PC-3 (cell line): ENCODE measurements around the gene MKNK1. TPM values are rescaled to one million over a fixed set of nuclear protein-coding genes. Genes with fewer than 3 reads are reported as not detected.

Experiments used
- ATAC-seq: fragments of 200-7000 bp; cut with Tn5 transposase; 2 replicates; pipeline ENCODE4 v1.9.1; 2020; ENCODE audit warnings: mild to moderate bottlenecking, moderate library complexity
- BruUV-seq: library from RNA; stranded (reverse); fragments of 400-500 nt; replicated peaks from 2 replicates; lab custom pipeline; 2021; lab: Mats Ljungman, UMichigan
- CTCF ChIA-PET: fragments of 300-600 bp; sonication (Branson Sonifier 250); formaldehyde crosslinking; loops from one replicate; lab custom pipeline; 2022; ENCODE audit warnings: antibody characterized with exemption; lab: Charles Lee
- POLR2A ChIA-PET: fragments of 300-600 bp; sonication (Branson Sonifier 250); formaldehyde crosslinking; loops from one replicate; lab custom pipeline; 2022; ENCODE audit warnings: antibody characterized with exemption; ENCODE audit not compliant: unreplicated experiment; lab: Charles Lee
- DNase-seq: peaks from one replicate; pipeline ENCODE4 v3.0.0-alpha.2; 2015
- H2AFZ ChIP-seq: fragments of 300-600 bp; sonication (generic); 2 replicates; pipeline ENCODE4 v1.6.0; 2016; ENCODE audit warnings: antibody characterized with exemption, low read length
- H3F3A ChIP-seq: fragments of 300-600 bp; sonication (generic); one replicate; pipeline ENCODE4 v1.6.0; 2017; ENCODE audit warnings: antibody characterized with exemption, low read length, control low read depth, mild to moderate bottlenecking; ENCODE audit not compliant: unreplicated experiment
- H3K27ac ChIP-seq: fragments of 300-600 bp; sonication (generic); 2 replicates; pipeline ENCODE4 v1.5.1; 2016; ENCODE audit warnings: mild to moderate bottlenecking, low read length
- H3K27me3 ChIP-seq: fragments of 300-600 bp; sonication (generic); 2 replicates; pipeline ENCODE4 v1.6.1; 2016; ENCODE audit warnings: low read length, mixed read lengths
- H3K36me3 ChIP-seq: fragments of 300-600 bp; sonication (generic); 2 replicates; pipeline ENCODE4 v1.6.1; 2016; ENCODE audit warnings: low read depth, mixed run types, low read length, mixed read lengths
- H3K4me1 ChIP-seq: fragments of 300-600 bp; sonication (generic); 2 replicates; pipeline ENCODE4 v1.5.1; 2016; ENCODE audit warnings: low read length; ENCODE audit not compliant: insufficient read depth
- H3K4me2 ChIP-seq: fragments of 300-600 bp; sonication (generic); 2 replicates; pipeline ENCODE4 v1.6.0; 2016; ENCODE audit warnings: low read length
- H3K4me3 ChIP-seq: fragments of 300-600 bp; sonication (generic); 2 replicates; pipeline ENCODE4 v1.5.1; 2016; ENCODE audit warnings: mild to moderate bottlenecking, low read length, mixed read lengths
- H3K79me2 ChIP-seq: fragments of 300-600 bp; sonication (generic); 2 replicates; pipeline ENCODE4 v1.6.1; 2017; ENCODE audit warnings: low read length, mixed read lengths
- H3K9ac ChIP-seq: fragments of 300-600 bp; sonication (generic); 2 replicates; pipeline ENCODE4 v1.6.0; 2016; ENCODE audit warnings: mild to moderate bottlenecking, low read length
- H3K9me2 ChIP-seq: fragments of 300-600 bp; sonication (generic); replicated peaks from 2 replicates; pipeline ENCODE4 v1.6.1; 2016; ENCODE audit warnings: mixed run types, low read length, mixed read lengths
- H3K9me3 ChIP-seq: fragments of 300-600 bp; sonication (generic); 2 replicates; pipeline ENCODE4 v1.6.1; 2016; ENCODE audit warnings: low read length, mixed read lengths
- H4K20me1 ChIP-seq: fragments of 300-600 bp; sonication (generic); 2 replicates; pipeline ENCODE4 v1.6.1; 2016; ENCODE audit warnings: low read length, mixed read lengths
- EZH2 ChIP-seq: fragments of 300-600 bp; sonication (generic); IDR thresholded peaks from one replicate; pipeline ENCODE4 v1.6.1; 2017; ENCODE audit warnings: antibody characterized with exemption, mild to moderate bottlenecking, low read length; ENCODE audit not compliant: unreplicated experiment
- EZH2phosphoT487 ChIP-seq: fragments of 300-600 bp; sonication (generic); IDR thresholded peaks from 2 replicates; pipeline ENCODE4 v1.6.1; 2018; ENCODE audit warnings: mild to moderate bottlenecking, antibody characterized with exemption, low read length, borderline replicate concordance
- intact Hi-C: fragments of 100-400 bp; cut with micrococcal nuclease; formaldehyde crosslinking; loops from 2 replicates; pipeline ENCODE4 v1.9.0; 2023
- total RNA-seq: library from RNA; depleted of rRNA; stranded (reverse); fragments of >200 nt; gene quantifications from 2 replicates; pipeline ENCODE4 v1.2.3, GENCODE V29; 2014
- TF ChIP-seq, protein P1 (sequence below): fragments of 300-600 bp; sonication (generic); conservative IDR thresholded peaks from 2 replicates; pipeline ENCODE4 v1.5.1; 2017; ENCODE audit warnings: antibody characterized with exemption, low read depth, mild to moderate bottlenecking, low read length

Gene MKNK1
- total RNA-seq, 1 experiment from 2014 or later: 36.8 TPM

DNA sequence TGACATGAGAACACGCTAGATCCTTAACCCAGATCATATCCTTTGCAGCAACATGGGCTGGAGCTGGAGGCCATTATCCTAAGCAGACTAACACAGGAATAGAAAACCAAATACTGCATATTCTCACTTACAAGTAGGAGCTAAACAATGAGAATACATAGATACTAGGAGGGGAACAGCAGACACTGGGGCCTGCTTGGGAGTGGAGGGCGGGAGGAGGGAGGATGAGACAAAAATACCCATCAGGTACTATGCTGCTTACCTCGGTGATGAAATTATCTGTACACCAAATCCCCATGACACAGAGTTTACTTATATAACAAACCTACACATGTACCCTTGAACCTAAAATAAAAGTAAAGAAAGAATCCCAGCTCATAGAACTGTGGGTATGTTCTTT, 13.8 kb upstream of the MKNK1 start:
- no peaks in the 10 kb centered on the region for H3F3A ChIP-seq
- H2AFZ ChIP-seq: no peak overlapping the region
- no peak overlapping the region for H3K4me3 ChIP-seq
- no peaks in the 10 kb centered on the region for H3K9me3 ChIP-seq
- ChIA-PET POLR2A (interaction anchor here (0.6 kb wide), 1 partner anchor 53 kb away, joined by 4 read pairs; no protein-coding TSS in a partner anchor), CTCF (no interaction called here)
- H3K79me2 ChIP-seq: peaks cover 18% of the 10 kb centered on the region
- H3K9ac ChIP-seq: no peak overlapping the region
- H3K36me3 ChIP-seq: no peaks in the 10 kb centered on the region
- H3K4me1 ChIP-seq: peaks cover 54% of the 10 kb centered on the region
- intact Hi-C loops: no loop called here
- no peak overlapping the region for H3K4me2 ChIP-seq
- DNase-seq (no peak), ATAC-seq (no peak)
- TF ChIP-seq EZH2 (no peak), EZH2phosphoT487 (no peak)
- TF ChIP-seq, protein P1, sequence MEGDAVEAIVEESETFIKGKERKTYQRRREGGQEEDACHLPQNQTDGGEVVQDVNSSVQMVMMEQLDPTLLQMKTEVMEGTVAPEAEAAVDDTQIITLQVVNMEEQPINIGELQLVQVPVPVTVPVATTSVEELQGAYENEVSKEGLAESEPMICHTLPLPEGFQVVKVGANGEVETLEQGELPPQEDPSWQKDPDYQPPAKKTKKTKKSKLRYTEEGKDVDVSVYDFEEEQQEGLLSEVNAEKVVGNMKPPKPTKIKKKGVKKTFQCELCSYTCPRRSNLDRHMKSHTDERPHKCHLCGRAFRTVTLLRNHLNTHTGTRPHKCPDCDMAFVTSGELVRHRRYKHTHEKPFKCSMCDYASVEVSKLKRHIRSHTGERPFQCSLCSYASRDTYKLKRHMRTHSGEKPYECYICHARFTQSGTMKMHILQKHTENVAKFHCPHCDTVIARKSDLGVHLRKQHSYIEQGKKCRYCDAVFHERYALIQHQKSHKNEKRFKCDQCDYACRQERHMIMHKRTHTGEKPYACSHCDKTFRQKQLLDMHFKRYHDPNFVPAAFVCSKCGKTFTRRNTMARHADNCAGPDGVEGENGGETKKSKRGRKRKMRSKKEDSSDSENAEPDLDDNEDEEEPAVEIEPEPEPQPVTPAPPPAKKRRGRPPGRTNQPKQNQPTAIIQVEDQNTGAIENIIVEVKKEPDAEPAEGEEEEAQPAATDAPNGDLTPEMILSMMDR: no peak
- H3K27me3 ChIP-seq: no peaks in the 10 kb centered on the region
- no peak overlapping the region for H3K27ac ChIP-seq
- no peaks in the 10 kb centered on the region for H4K20me1 ChIP-seq
- no peaks in the 10 kb centered on the region for H3K9me2 ChIP-seq
- no TSS peak for BruUV-seq

DNA sequence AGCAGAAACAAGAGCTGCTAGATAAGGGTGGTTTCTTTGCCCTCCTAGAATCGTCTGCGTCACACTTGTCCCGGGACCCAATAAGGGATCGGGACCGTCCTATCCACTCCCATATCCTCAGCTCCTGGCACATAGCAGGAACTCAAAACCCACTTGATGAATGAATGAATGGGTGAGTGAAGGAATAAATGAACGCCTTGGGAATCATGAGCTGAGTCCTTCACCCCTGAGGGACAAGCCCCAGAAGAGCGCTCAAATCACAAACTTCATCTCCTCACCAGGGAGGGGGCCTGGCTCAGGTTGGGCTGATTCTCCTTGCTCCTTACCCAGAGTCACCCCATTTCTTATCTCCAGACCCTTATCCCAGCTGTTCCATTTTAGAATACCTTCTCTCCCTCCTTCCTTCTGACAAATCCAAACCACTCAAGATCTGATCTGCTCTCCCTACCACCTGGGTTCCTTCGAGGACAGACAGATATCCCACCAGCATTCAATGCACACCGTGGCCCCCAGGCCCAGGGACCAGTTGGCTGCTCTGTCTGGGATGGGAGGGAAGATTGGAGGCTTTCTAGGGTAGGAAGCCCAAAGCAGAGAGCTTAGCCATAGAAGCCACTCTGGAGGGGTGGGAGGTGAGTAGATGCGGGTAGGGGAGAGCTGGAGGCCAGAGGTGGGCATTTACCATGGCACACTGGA, 13.2 kb upstream of the MKNK1 start:
- no peaks in the 10 kb centered on the region for H3K36me3 ChIP-seq
- POLR2A ChIA-PET: interaction anchor here (0.6 to 1.0 kb wide), 3 partner anchors 10 to 54 kb away, joined by 3 to 5 read pairs (median 4); partner anchors contain the start of gene MKNK1

More for the DNA sequence above, 13.2 kb upstream of the MKNK1 start:
- no peak for DNase-seq
- Histone ChIP-seq H3K9me2 (no peaks in the 10 kb centered on the region), H3K9ac (peak overlapping the region; percentile 80), H3K9me3 (no peaks in the 10 kb centered on the region), H3K27me3 (no peaks in the 10 kb centered on the region), H3K4me3 (peak overlapping the region; percentile 91), H4K20me1 (no peaks in the 10 kb centered on the region), H2AFZ (peak overlapping the region; percentile 84), H3K4me1 (peaks cover 54% of the 10 kb centered on the region), H3K4me2 (peak overlapping the region; percentile 87), H3K27ac (peak overlapping the region; percentile 33), H3K79me2 (peaks cover 21% of the 10 kb centered on the region), H3F3A (no peaks in the 10 kb centered on the region)
- ATAC-seq: peak; percentile 8
- TF ChIP-seq, protein P1: no peak
- TF ChIP-seq EZH2phosphoT487 (no peak), EZH2 (no peak)
- CTCF ChIA-PET: no interaction called here
- TSS peak; percentile 52 for BruUV-seq
- intact Hi-C loops: no loop called here
